Measurements from ENCODE around the gene ATP11A. TPM values are rescaled to one million over a fixed set of nuclear protein-coding genes. Genes with fewer than 3 reads are reported as not detected.
"Not testable (repeated sequence)": the region's sequence is repeated elsewhere in the genome, so short reads cannot be mapped to it uniquely, and the experiment has no call there.

The ATP11A gene
- total RNA-seq, 2 experiments from 2014 or later = 42.1 to 50.7 TPM

DNA sequence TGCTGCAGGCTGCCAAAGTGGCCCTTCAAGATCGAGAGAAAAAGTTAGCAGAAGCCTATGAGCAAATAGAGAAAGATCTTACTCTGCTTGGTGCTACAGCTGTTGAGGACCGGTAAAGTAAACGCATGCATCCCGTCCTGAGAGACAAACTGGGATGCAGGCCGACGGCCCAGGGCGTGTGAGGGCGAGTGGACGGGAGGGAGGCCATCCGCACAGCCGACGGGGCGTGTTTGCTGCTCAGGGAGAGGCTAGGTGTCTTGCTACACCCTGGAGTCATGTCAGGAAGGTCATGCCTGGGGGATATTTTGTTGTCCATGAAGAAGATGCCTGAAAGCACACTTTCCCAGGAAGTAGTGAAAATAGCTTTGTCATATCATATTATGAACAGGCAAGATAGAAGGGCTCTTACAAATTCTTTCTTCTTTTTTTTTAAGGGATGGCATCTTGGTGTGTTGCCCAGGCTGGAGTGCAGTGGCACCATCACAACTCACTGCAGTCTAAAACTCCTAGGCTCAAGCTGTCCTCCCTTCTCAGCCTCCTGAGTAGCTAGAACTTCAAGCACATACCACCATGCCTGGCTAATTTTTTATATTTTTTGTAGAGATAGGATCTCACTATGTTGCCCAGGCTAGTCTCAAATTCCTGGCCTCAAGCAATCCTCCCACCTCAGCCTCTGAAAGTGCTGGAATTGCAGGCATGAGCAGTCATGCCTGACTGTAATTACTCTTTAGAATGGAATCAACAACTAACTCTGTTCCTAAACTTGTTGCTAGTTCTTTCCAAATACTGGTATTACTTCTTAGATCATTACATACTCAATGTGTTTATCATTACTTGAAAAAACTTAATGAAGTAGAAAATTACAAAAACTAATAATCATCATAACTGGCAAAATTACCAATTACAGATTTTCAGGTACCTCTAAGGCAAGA, 161.5 kb downstream of the ATP11A start:
- intact Hi-C loops (cut with DNase I, micrococcal nuclease) = no loop called here
- DNase-seq (no peak), ATAC-seq (no peak)
- ChIA-PET CTCF (interaction anchor here (0.7 kb wide), 1 partner anchor 25 kb away, joined by 3 read pairs; no protein-coding TSS in a partner anchor), POLR2A (no interaction called here)
- no peaks in the 10 kb centered on the region for H3K27me3 Mint-ChIP-seq
- H3K4me1 Mint-ChIP-seq = peaks cover 8% of the 10 kb centered on the region
- H3K36me3 Mint-ChIP-seq (ENCODE audit: low read depth) = peaks cover 39% of the 10 kb centered on the region
- H3K4me3 Mint-ChIP-seq = no peak overlapping the region
- no peaks in the 10 kb centered on the region for H3K9me3 Mint-ChIP-seq (ENCODE audit: low read depth)
- no peak overlapping the region for H3K27ac Mint-ChIP-seq

- H3K36me3 Mint-ChIP-seq (ENCODE audit: low read depth) = peaks cover 45% of the 10 kb centered on the region
Measured at GRCh38 chr13:112852392-112852791, 162.6 kb downstream of the ATP11A start.

DNA sequence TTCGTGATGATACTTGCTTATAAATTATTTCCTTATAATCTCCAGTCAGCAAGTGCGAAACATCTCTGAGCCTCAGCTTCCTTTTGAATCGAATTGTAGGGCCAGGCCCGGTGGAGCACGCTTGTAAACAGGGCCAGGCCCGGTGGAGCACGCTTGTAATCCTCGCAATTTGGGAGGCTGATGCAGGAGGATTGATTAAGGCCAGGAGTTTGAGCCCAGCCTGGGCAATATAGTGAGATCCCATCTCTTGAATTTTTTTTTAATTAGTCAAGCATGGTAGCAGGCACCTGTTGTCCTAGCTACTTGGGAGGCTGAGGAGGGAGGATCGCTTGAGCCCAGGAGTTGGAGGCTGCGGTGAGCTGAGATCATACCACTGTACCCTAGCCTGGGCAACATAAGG, 163.0 kb downstream of the ATP11A start:
- ATAC-seq (no peak), DNase-seq (no peak)
- H3K27ac Mint-ChIP-seq = no peak overlapping the region
- no peaks in the 10 kb centered on the region for H3K9me3 Mint-ChIP-seq (ENCODE audit: low read depth)
- H3K27me3 Mint-ChIP-seq = no peaks in the 10 kb centered on the region
- H3K4me1 Mint-ChIP-seq = peaks cover 8% of the 10 kb centered on the region
- ChIA-PET POLR2A (no interaction called here), CTCF (no interaction called here)
- intact Hi-C loops (cut with DNase I, micrococcal nuclease) = no loop called here
- peaks cover 43% of the 10 kb centered on the region for H3K36me3 Mint-ChIP-seq (ENCODE audit: low read depth)
- H3K4me3 Mint-ChIP-seq = no peak overlapping the region

More at GRCh38 chr13:112852392-112852791, 162.6 kb downstream of the ATP11A start:
- ATAC-seq (no peak), DNase-seq (no peak)
- Mint-ChIP-seq H3K9me3 (ENCODE audit: low read depth) (no peaks in the 10 kb centered on the region), H3K4me3 (no peak overlapping the region), H3K27ac (no peak overlapping the region), H3K27me3 (no peaks in the 10 kb centered on the region), H3K4me1 (peaks cover 8% of the 10 kb centered on the region)
- intact Hi-C loops (cut with DNase I, micrococcal nuclease) = no loop called here
- ChIA-PET POLR2A (no interaction called here), CTCF (no interaction called here)

GRCh38 chr13:112854321-112854720, 164.5 kb downstream of the ATP11A start:
- DNase-seq (no peak), ATAC-seq (no peak)
- H3K27ac Mint-ChIP-seq = no peak overlapping the region
- POLR2A ChIA-PET = no interaction called here
- peaks cover 45% of the 10 kb centered on the region for H3K36me3 Mint-ChIP-seq (ENCODE audit: low read depth)
- H3K9me3 Mint-ChIP-seq (ENCODE audit: low read depth) = no peaks in the 10 kb centered on the region
- CTCF ChIA-PET = interaction anchor here (0.6 to 1.2 kb wide), 2 partner anchors 33 to 39 kb away, joined by 3 to 4 read pairs; no protein-coding TSS in a partner anchor
- H3K27me3 Mint-ChIP-seq = no peaks in the 10 kb centered on the region
- intact Hi-C loops (cut with DNase I, micrococcal nuclease) = no loop called here
- H3K4me1 Mint-ChIP-seq = peaks cover 3% of the 10 kb centered on the region
- H3K4me3 Mint-ChIP-seq = no peak overlapping the region

DNA sequence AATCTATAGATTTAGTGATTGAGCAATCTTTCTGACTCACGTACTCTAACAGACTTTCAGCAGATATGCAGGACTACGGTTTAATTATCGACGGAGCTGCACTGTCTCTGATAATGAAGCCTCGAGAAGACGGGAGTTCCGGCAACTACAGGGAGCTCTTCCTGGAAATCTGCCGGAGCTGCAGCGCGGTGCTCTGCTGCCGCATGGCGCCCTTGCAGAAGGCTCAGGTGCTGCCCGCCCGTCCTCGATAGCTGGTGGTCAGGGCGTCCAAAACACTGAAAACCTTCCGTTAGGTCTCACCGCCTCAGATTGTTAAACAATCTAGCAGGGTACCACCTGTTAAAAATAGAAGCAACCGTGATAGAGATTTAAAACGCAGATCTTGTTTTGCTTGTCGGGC, 166.0 kb downstream of the ATP11A start:
- H3K36me3 Mint-ChIP-seq (ENCODE audit: low read depth) = peaks cover 49% of the 10 kb centered on the region
- H3K27ac Mint-ChIP-seq = no peak overlapping the region
- no peaks in the 10 kb centered on the region for H3K4me1 Mint-ChIP-seq
- intact Hi-C loops (cut with DNase I, micrococcal nuclease) = no loop called here
- DNase-seq (no peak), ATAC-seq (no peak)
- no peak overlapping the region for H3K4me3 Mint-ChIP-seq
- ChIA-PET POLR2A (no interaction called here), CTCF (no interaction called here)
- no peaks in the 10 kb centered on the region for H3K9me3 Mint-ChIP-seq (ENCODE audit: low read depth)
- H3K27me3 Mint-ChIP-seq = no peaks in the 10 kb centered on the region

DNA sequence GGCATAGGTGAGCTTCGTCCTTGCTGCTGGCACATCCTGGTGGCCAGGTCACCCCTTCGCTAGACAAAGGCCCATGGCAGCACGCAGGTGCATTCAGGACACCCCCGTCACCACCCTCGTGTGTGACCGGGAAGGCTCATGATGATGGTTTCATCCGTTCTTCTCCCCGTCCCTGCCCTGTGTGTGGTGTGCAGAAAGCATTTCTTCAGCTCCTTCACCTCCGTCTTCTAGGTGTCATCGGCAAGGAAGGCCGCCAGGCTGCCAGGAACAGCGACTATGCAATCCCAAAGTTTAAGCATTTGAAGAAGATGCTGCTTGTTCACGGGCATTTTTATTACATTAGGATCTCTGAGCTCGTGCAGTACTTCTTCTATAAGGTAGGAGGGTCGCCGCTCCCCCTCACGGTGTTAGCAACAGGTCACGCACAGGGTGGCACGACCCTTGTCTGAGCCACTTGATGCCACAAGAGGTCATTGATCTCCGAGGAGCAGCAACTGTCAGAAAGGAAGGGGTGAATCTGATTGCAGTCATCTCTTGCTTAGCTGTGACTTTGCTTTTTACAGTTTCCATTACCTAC, 168.2 kb downstream of the ATP11A start:
- ChIA-PET POLR2A (no interaction called here), CTCF (no interaction called here)
- Mint-ChIP-seq H3K36me3 (ENCODE audit: low read depth) (peaks cover 55% of the 10 kb centered on the region), H3K4me3 (no peak overlapping the region), H3K4me1 (no peaks in the 10 kb centered on the region), H3K27me3 (no peaks in the 10 kb centered on the region), H3K9me3 (ENCODE audit: low read depth) (no peaks in the 10 kb centered on the region), H3K27ac (no peak overlapping the region)
- intact Hi-C loops (cut with DNase I, micrococcal nuclease) = no loop called here
- no peak for DNase-seq
- no peak for ATAC-seq

DNA sequence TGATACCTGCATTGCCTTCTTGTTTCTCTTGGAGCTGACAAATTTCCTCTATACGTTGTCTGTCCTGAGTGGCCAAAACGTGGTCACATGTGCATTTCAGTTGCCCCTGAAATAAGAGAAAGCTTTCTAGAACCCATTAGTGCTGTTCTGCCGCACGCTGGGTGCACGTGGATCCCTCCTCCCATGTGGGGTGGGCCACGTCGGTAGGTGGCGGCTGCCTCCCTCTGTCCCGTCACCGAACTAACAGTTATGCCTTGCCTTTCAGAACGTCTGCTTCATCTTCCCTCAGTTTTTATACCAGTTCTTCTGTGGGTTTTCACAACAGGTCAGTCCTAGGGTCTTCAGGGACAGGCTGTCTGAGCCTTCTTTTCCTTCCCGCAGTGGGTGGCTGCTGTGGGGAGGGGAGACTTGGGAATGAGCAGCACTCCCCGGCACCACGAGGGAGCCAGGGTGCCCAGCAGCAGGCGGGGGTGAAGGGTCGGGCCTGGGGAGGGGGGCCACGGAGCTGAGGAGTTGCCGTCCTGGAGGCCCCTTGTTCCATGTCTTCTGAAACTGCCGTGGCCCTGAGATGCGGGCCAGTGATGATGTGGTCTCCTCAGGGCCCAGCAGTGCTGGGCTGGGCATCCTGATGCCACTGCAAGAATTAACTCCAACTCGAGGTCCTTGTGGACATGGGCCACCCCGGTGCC, 169.4 kb downstream of the ATP11A start:
- H3K4me3 Mint-ChIP-seq = no peak overlapping the region
- no peaks in the 10 kb centered on the region for H3K4me1 Mint-ChIP-seq
- CTCF ChIA-PET = no interaction called here
- DNase-seq = no peak
- H3K9me3 Mint-ChIP-seq (ENCODE audit: low read depth) = no peaks in the 10 kb centered on the region
- peaks cover 50% of the 10 kb centered on the region for H3K36me3 Mint-ChIP-seq (ENCODE audit: low read depth)
- intact Hi-C loops (cut with DNase I, micrococcal nuclease) = no loop called here
- H3K27ac Mint-ChIP-seq = no peak overlapping the region
- H3K27me3 Mint-ChIP-seq = no peaks in the 10 kb centered on the region
- no peak for ATAC-seq
- POLR2A ChIA-PET = no interaction called here

DNA sequence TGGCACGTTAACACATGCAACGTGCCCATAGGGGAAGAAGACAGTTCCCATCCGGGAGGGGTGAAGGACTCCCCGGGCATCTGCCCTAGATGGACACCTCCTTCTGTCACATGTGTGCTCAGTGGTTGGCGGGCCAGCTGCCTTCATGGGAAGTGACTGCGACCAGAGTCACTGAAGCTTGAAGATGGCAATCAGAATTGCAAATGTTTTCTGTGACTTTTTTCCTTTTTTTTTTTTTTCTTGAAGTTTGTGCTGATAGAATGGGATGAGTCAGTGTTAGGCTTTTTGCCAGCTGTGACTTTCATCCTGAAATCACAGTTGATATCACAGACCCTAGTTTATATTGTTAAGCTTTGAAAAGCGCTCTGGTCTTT, 170.0 kb downstream of the ATP11A start:
- Mint-ChIP-seq H3K27me3 (no peaks in the 10 kb centered on the region), H3K9me3 (ENCODE audit: low read depth) (no peaks in the 10 kb centered on the region), H3K4me3 (no peak overlapping the region), H3K36me3 (ENCODE audit: low read depth) (peaks cover 49% of the 10 kb centered on the region), H3K4me1 (no peaks in the 10 kb centered on the region), H3K27ac (no peak overlapping the region)
- intact Hi-C loops (cut with DNase I, micrococcal nuclease) = no loop called here
- DNase-seq = no peak
- ChIA-PET CTCF (no interaction called here), POLR2A (no interaction called here)
- no peak for ATAC-seq

- Mint-ChIP-seq H3K36me3 (ENCODE audit: low read depth) (peaks cover 41% of the 10 kb centered on the region), H3K4me3 (no peak overlapping the region), H3K9me3 (ENCODE audit: low read depth) (no peaks in the 10 kb centered on the region), H3K27ac (no peak overlapping the region), H3K27me3 (no peaks in the 10 kb centered on the region), H3K4me1 (no peaks in the 10 kb centered on the region)
- intact Hi-C loops (cut with DNase I, micrococcal nuclease) = no loop called here
- ChIA-PET POLR2A (no interaction called here), CTCF (interaction anchor here (0.6 kb wide), 1 partner anchor 298 kb away, joined by 3 read pairs; no protein-coding TSS in a partner anchor)
- DNase-seq (no peak), ATAC-seq (no peak)
Measured at GRCh38 chr13:112861876-112862615, 172.2 kb downstream of the ATP11A start.

DNA sequence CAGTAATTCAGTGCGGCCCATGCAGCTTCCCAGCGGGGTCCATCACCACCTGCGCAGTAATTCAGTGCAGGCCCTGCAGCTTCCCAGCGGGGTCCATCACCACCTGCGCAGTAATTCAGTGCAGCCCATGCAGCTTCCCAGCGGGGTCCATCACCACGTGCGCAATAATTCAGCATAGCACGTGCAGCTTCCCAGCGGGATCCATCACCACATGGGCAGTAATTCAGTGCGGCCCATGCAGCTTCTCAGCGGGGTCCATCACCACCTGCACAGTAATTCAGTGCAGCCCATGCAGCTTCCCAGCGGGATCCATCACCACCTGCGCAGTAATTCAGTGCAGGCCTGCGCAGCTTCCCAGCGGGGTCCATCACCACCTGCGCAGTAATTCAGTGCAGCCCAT, 173.5 kb downstream of the ATP11A start:
- ATAC-seq; H3K9me3 Mint-ChIP-seq (ENCODE audit: low read depth); H3K4me3 Mint-ChIP-seq; CTCF ChIA-PET; POLR2A ChIA-PET; DNase-seq; H3K27me3 Mint-ChIP-seq; H3K4me1 Mint-ChIP-seq; H3K27ac Mint-ChIP-seq; intact Hi-C loops (cut with DNase I, micrococcal nuclease): not testable (repeated sequence)
- H3K36me3 Mint-ChIP-seq (ENCODE audit: low read depth) = peaks cover 37% of the 10 kb centered on the region

- DNase-seq; intact Hi-C loops (cut with DNase I, micrococcal nuclease): not testable (repeated sequence)
Measured at GRCh38 chr13:112865478-112865877, 175.6 kb downstream of the ATP11A start.

More at GRCh38 chr13:112865478-112865877, 175.6 kb downstream of the ATP11A start:
- H3K9me3 Mint-ChIP-seq (ENCODE audit: low read depth); POLR2A ChIA-PET; H3K27me3 Mint-ChIP-seq; CTCF ChIA-PET; H3K27ac Mint-ChIP-seq; H3K4me1 Mint-ChIP-seq; ATAC-seq; H3K4me3 Mint-ChIP-seq: not testable (repeated sequence)
- peaks cover 36% of the 10 kb centered on the region for H3K36me3 Mint-ChIP-seq (ENCODE audit: low read depth)

All from activated CD4-positive, alpha-beta T cell treated with anti-CD3 and anti-CD28 coated beads for 36 hours (primary cell).